Measurements from ENCODE around the gene TH. TPM values are rescaled to one million over a fixed set of nuclear protein-coding genes. Genes with fewer than 3 reads are reported as not detected.

Gene TH
- total and polyA plus RNA-seq, 2 experiments from 2014 or later, result 0.34 TPM; not detected in 1

- TF ChIP-seq ZNF462 (CRISPR knock-in tag; IDR thresholded peaks at IDR 0.05) (no peak), CREB1 (CRISPR knock-in tag; IDR thresholded peaks at IDR 0.05; ENCODE audit: low read depth) (no peak), ZNF331 (CRISPR knock-in tag; IDR thresholded peaks at IDR 0.05; ENCODE audit: low read depth) (no peak)
Measured at GRCh38 chr11:2132874-2133240, 38.8 kb downstream of the TH start (continued).

GRCh38 chr11:2132246-2132645, 39.4 kb downstream of the TH start:
- Histone ChIP-seq H4K20me1 (replicated peaks; ENCODE audit: insufficient read depth) (no peaks in the 10 kb centered on the region), H3K4me1 (ENCODE audit: insufficient read depth) (peaks cover under 1% of the 10 kb centered on the region; the same call in 1 of the 2 replicates), H3K9me2 (ENCODE audit: insufficient read depth) (no peaks in the 10 kb centered on the region), H3K4me2 (no peak overlapping the region), H3K4me3 (no peak overlapping the region), H3K36me3 (ENCODE audit: insufficient read depth) (no peaks in the 10 kb centered on the region), H3K79me2 (replicated peaks; ENCODE audit: insufficient read depth) (no peaks in the 10 kb centered on the region), H3F3A (replicated peaks; ENCODE audit: low read depth) (no peaks in the 10 kb centered on the region), H2AFZ (no peak overlapping the region), H3K27ac (ENCODE audit: low read depth) (no peak overlapping the region), H3K27me3 (ENCODE audit: insufficient read depth) (peaks cover 20% of the 10 kb centered on the region)
- peaks cover 9% of the 10 kb centered on the region; the same call in 2 of the 3 replicates for H3K4me1 Mint-ChIP-seq
- ATAC-seq, result no peak
- H3K9me3 Mint-ChIP-seq, result no peaks in the 10 kb centered on the region
- no peak overlapping the region for H3K4me3 Mint-ChIP-seq
- no peak for DNase-seq (ENCODE audit: low spot score)
- no peaks in the 10 kb centered on the region for H3K36me3 Mint-ChIP-seq (ENCODE audit: low read depth)
- no peak overlapping the region for H3K27ac Mint-ChIP-seq
- peaks cover 46% of the 10 kb centered on the region for H3K27me3 Mint-ChIP-seq (ENCODE audit: insufficient read depth, low read depth, poor library complexity)
- no peak for TF ChIP-seq ZNF331 (CRISPR knock-in tag; IDR thresholded peaks at IDR 0.05; ENCODE audit: low read depth)
- no peak for TF ChIP-seq STAT1 (IDR thresholded peaks at IDR 0.05; ENCODE audit: unreplicated experiment)
- TF ChIP-seq NANOG (IDR thresholded peaks at IDR 0.05; ENCODE audit: borderline replicate concordance), result no peak
- TF ChIP-seq EZH2phosphoT487 (IDR thresholded peaks at IDR 0.05; ENCODE audit: unreplicated experiment), result no peak
- TF ChIP-seq ZNF462 (CRISPR knock-in tag; IDR thresholded peaks at IDR 0.05), result no peak
- no peak for TF ChIP-seq CTCF (conservative IDR thresholded peaks at IDR 0.05; ENCODE audit: low read depth in 2 of 2)
- TF ChIP-seq ZNF114 (CRISPR knock-in tag; IDR thresholded peaks at IDR 0.05), result no peak
- no peak for TF ChIP-seq CREB1 (CRISPR knock-in tag; IDR thresholded peaks at IDR 0.05; ENCODE audit: low read depth)

Data from GM23338 (cell line).